ENCODE measurements around the gene CCKAR. TPM values are rescaled to one million over a fixed set of nuclear protein-coding genes. Genes with fewer than 3 reads are reported as not detected.

The CCKAR gene
- total RNA-seq, 1 donor from 2014 or later, result not detected

DNA sequence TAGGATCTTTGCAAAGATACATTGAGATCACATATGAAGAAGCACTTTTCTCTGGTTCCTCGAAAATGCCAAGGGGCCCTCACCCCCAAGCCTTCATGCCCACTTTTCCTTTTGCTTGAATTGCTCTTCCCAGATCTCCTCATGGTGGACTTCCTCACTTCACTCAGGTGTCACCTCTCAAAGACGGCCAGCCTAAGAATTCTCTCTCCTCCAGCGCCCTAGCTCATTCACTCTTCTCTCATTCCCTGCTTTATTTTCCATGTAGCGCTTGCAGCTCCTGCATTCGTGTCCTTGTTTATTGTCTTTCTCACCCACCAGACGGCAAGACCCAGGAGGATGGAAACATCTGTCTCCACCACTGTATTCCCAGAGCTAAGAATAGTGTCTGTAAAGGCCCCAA, 32.9 kb downstream of the CCKAR start:
- TF ChIP-seq, protein P1, sequence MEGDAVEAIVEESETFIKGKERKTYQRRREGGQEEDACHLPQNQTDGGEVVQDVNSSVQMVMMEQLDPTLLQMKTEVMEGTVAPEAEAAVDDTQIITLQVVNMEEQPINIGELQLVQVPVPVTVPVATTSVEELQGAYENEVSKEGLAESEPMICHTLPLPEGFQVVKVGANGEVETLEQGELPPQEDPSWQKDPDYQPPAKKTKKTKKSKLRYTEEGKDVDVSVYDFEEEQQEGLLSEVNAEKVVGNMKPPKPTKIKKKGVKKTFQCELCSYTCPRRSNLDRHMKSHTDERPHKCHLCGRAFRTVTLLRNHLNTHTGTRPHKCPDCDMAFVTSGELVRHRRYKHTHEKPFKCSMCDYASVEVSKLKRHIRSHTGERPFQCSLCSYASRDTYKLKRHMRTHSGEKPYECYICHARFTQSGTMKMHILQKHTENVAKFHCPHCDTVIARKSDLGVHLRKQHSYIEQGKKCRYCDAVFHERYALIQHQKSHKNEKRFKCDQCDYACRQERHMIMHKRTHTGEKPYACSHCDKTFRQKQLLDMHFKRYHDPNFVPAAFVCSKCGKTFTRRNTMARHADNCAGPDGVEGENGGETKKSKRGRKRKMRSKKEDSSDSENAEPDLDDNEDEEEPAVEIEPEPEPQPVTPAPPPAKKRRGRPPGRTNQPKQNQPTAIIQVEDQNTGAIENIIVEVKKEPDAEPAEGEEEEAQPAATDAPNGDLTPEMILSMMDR (IDR thresholded peaks at IDR 0.05; ENCODE audit: unreplicated experiment), result no peak
- no peaks in the 10 kb centered on the region for H3K36me3 Mint-ChIP-seq
- H3K27me3 Mint-ChIP-seq (ENCODE audit: low read depth), result peaks cover 3% of the 10 kb centered on the region
- peaks cover 13% of the 10 kb centered on the region for H3K4me1 Mint-ChIP-seq
- H3K9me3 Mint-ChIP-seq, result peaks cover 9% of the 10 kb centered on the region
- no peak overlapping the region for H3K27ac Mint-ChIP-seq
- H3K4me3 Mint-ChIP-seq, result no peak overlapping the region
- DNase-seq (ENCODE audit: low spot score in 2 of 2, unreplicated experiment in 2 of 2), result no peak

DNA sequence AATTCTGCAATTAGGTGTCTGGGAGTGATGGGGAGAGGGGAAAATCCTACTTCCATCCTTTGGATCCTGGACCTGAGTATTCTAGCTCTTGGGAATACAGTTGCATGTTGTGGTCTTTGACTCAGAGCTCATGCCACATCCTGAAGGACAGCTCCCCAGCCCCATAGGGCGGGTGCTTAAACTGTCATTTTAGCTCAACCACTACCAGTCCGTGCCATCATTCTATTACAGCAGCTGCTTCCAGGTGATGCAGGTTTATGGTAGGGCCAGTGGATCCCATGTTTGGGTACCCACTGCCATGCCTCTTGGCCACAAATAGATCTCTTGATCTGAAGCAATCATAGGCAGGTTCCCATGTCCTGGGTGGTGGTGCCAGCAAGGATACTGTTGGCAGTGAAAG, 34.7 kb downstream of the CCKAR start:
- TF ChIP-seq, protein P1 (IDR thresholded peaks at IDR 0.05; ENCODE audit: unreplicated experiment), result no peak
- H3K4me3 Mint-ChIP-seq, result no peak overlapping the region
- peaks cover 15% of the 10 kb centered on the region for H3K4me1 Mint-ChIP-seq
- H3K36me3 Mint-ChIP-seq, result no peaks in the 10 kb centered on the region
- no peak for DNase-seq (ENCODE audit: low spot score in 2 of 2, unreplicated experiment in 2 of 2)
- H3K27ac Mint-ChIP-seq, result no peak overlapping the region
- peaks cover 9% of the 10 kb centered on the region for H3K9me3 Mint-ChIP-seq
- H3K27me3 Mint-ChIP-seq (ENCODE audit: low read depth), result peaks cover 3% of the 10 kb centered on the region

DNA sequence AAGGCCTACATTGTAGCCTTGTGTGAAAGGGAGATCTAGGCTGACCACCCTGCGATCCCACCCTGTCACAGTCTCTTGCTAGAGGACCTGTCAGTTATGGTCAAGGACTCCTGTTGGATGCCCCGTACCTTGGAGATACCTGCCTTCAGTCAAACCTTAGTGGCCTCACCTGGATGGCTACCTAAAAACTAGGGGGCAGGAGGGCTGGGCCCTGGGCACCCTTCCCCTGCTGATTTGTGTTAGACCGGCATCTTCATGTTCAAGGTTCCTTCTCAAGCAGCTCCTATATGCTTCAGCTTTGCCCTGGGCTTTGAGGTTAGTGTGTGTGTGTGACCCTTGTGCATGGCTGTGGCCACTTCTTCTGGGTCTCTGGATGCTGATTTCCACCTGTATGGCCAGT, 35.3 kb downstream of the CCKAR start:
- TF ChIP-seq, protein P1 (IDR thresholded peaks at IDR 0.05; ENCODE audit: unreplicated experiment), result no peak
- DNase-seq (ENCODE audit: low spot score in 2 of 2, unreplicated experiment in 2 of 2), result no peak
- Mint-ChIP-seq H3K4me3 (no peak overlapping the region), H3K4me1 (peaks cover 15% of the 10 kb centered on the region), H3K36me3 (no peaks in the 10 kb centered on the region), H3K27ac (no peak overlapping the region), H3K27me3 (ENCODE audit: low read depth) (peaks cover 3% of the 10 kb centered on the region), H3K9me3 (peaks cover 9% of the 10 kb centered on the region)

DNA sequence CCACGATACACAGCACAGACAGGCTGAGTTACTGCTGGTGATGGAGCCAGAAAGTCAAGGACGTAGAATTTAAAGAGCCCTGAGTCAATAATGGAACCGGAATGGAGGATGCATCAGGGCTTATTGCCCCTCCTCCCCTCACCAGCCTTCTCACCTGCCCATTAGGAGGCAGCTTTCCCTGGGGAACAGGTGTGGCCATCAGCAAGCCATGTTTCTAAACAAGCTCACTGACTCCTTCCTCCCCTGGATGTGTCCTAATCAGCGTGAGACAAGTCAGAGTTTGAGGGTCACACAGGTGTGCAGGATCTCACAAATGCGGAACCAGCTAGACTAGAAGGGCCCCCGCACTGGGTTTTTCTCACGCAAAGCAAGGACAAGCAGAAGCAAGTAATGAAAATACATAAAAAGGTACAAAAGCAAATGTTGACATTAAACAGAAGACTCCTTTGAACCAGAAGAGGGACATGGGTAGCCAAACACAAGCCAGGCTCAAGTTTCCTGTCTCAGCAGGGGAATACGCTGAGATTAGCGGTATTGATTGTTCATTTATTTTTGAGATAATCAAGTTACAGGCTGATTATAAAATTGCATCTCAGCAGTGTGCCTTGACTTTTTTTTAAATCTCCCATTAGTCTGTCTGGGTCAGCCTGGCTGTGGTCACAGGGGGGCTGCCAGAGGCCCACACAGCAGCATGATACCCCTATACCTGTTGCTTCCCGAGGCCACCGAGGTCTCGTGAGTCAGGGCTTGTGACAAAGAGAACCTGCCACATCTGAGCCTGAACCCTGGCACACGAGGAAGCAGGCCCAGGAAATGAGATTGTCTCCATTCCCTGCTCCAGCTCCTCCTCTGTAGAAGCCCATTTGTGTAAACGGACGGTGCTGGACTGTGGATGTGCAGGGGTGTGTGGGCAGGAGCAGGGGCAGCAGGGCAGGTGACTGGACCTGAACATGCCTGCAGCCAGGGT, 37.4 kb downstream of the CCKAR start:
- TF ChIP-seq, protein P1 (IDR thresholded peaks at IDR 0.05; ENCODE audit: unreplicated experiment), result no peak
- Mint-ChIP-seq H3K27me3 (ENCODE audit: low read depth) (peaks cover 3% of the 10 kb centered on the region), H3K4me1 (peaks cover 9% of the 10 kb centered on the region), H3K36me3 (no peaks in the 10 kb centered on the region), H3K27ac (no peak overlapping the region), H3K4me3 (no peak overlapping the region), H3K9me3 (peaks cover 20% of the 10 kb centered on the region)
- no peak for DNase-seq (ENCODE audit: low spot score in 2 of 2, unreplicated experiment in 2 of 2)

DNA sequence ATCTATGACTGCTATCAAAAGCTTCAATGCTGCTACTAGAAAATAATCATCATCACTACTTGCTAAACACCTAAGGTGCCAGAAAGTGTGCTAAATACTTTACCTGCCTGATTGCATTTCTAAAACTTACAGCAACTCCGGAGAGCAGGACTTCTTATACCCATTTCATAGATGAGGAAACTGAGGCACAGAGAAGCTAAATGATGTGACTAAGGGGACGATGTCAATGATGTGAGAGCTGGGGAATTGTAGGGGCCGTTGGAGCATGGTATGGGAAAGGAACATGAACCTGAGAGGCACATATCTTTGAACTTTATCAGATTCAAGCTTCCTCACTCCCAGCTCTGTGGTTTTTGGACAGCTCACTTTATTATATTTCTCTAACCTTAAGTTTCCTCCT, 38.7 kb downstream of the CCKAR start:
- no peak overlapping the region for H3K4me3 Mint-ChIP-seq
- H3K36me3 Mint-ChIP-seq, result no peaks in the 10 kb centered on the region
- H3K9me3 Mint-ChIP-seq, result peaks cover 27% of the 10 kb centered on the region
- H3K4me1 Mint-ChIP-seq, result peaks cover 9% of the 10 kb centered on the region
- no peak overlapping the region for H3K27ac Mint-ChIP-seq
- TF ChIP-seq, protein P1 (IDR thresholded peaks at IDR 0.05; ENCODE audit: unreplicated experiment), result no peak
- no peak for DNase-seq (ENCODE audit: low spot score in 2 of 2, unreplicated experiment in 2 of 2)
- H3K27me3 Mint-ChIP-seq (ENCODE audit: low read depth), result no peaks in the 10 kb centered on the region

Data from mesothelial cell of epicardium (in vitro differentiated cells).